HG03139 (cell line): ENCODE results near the gene TMEM50A.
"Not testable (repeated sequence)": the region's sequence is repeated elsewhere in the genome, so short reads cannot be mapped to it uniquely, and the experiment has no call there.

ENCODE experiments used
- ATAC-seq: cut with Tn5 transposase; IDR thresholded peaks from one replicate; pipeline ENCODE4 v1.9.1; 2021; ENCODE audit not compliant: unreplicated experiment

TMEM50A gene

GRCh38 chr1:25383090-25383489 is 45.0 kb downstream of the TMEM50A start:
- ATAC-seq = not testable (repeated sequence)

GRCh38 chr1:25383875-25384274 is 45.7 kb downstream of the TMEM50A start:
- ATAC-seq = not testable (repeated sequence)

GRCh38 chr1:25387096-25387495 is 49.0 kb downstream of the TMEM50A start:
- not testable (repeated sequence) for ATAC-seq

GRCh38 chr1:25388691-25389090 is 50.6 kb downstream of the TMEM50A start:
- ATAC-seq = not testable (repeated sequence)

- ATAC-seq = not testable (repeated sequence)
These were observed 51.6 kb downstream of the TMEM50A start for GRCh38 chr1:25389721-25390120.

GRCh38 chr1:25392841-25393240 is 54.7 kb downstream of the TMEM50A start:
- no peak for ATAC-seq

- ATAC-seq = not testable (repeated sequence)
These were observed 59.4 kb downstream of the TMEM50A start for GRCh38 chr1:25397549-25397948.

GRCh38 chr1:25398079-25398478 is 59.9 kb downstream of the TMEM50A start:
- not testable (repeated sequence) for ATAC-seq

GRCh38 chr1:25402947-25403803 is 65.0 kb downstream of the TMEM50A start:
- ATAC-seq = not testable (repeated sequence)

GRCh38 chr1:25405731-25406305 is 67.7 kb downstream of the TMEM50A start:
- not testable (repeated sequence) for ATAC-seq

GRCh38 chr1:25409641-25410427 is 71.7 kb downstream of the TMEM50A start:
- ATAC-seq = not testable (repeated sequence)
